PFSK-1 (cell line): ENCODE results near the gene CEACAM5.

Source experiments
- POLR2AphosphoS5 ChIP-seq: IDR thresholded peaks from 2 replicates; pipeline ENCODE4 v1.6.1; 2012; ENCODE audit warnings: low read depth, mild to moderate bottlenecking, control low read depth, low read length, moderate library complexity
- TAF1 ChIP-seq: IDR thresholded peaks from 2 replicates; pipeline ENCODE4 v1.6.1; 2012; ENCODE audit warnings: low read length, control low read depth, borderline replicate concordance; ENCODE audit not compliant: insufficient read depth

DNA sequence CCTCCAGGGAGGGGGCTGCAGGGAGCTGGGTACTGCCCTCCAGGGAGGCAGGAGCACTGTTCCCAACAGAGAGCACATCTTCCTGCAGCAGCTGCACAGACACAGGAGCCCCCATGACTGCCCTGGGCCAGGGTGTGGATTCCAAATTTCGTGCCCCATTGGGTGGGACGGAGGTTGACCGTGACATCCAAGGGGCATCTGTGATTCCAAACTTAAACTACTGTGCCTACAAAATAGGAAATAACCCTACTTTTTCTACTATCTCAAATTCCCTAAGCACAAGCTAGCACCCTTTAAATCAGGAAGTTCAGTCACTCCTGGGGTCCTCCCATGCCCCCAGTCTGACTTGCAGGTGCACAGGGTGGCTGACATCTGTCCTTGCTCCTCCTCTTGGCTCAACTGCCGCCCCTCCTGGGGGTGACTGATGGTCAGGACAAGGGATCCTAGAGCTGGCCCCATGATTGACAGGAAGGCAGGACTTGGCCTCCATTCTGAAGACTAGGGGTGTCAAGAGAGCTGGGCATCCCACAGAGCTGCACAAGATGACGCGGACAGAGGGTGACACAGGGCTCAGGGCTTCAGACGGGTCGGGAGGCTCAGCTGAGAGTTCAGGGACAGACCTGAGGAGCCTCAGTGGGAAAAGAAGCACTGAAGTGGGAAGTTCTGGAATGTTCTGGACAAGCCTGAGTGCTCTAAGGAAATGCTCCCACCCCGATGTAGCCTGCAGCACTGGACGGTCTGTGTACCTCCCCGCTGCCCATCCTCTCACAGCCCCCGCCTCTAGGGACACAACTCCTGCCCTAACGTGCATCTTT, 7.8 kb upstream of the CEACAM5 start:
- TF ChIP-seq POLR2AphosphoS5 (no peak), TAF1 (no peak)
